Iris pigment epithelial cell (primary cell): ENCODE results near the gene EOLA1.
"Not testable (repeated sequence)": the region's sequence is repeated elsewhere in the genome, so short reads cannot be mapped to it uniquely, and the experiment has no call there.

Experiments used
- DNase-seq: peaks from one replicate; pipeline ENCODE4 v3.0.0-alpha.2; 2011; ENCODE audit warnings: low read depth

Gene EOLA1

GRCh38 chrX:149545545-149546543 is 5.0 kb downstream of the EOLA1 start:
- peak; percentile 7 for DNase-seq

GRCh38 chrX:149546962-149547361 is 6.2 kb downstream of the EOLA1 start:
- not testable (repeated sequence) for DNase-seq

- DNase-seq: not testable (repeated sequence)
Observed at GRCh38 chrX:149547782-149548181, 7.0 kb downstream of the EOLA1 start.

GRCh38 chrX:149549701-149550100 is 8.9 kb downstream of the EOLA1 start, which contains the start of gene HSFX3:
HSFX3 (minus strand) TSS chrX:149549924; CDS start chrX:149549852, 72 bp downstream.
- DNase-seq: not testable (repeated sequence)

GRCh38 chrX:149550454-149550853 is 9.6 kb downstream of the EOLA1 start:
- DNase-seq: not testable (repeated sequence)

- not testable (repeated sequence) for DNase-seq
Observed at GRCh38 chrX:149551245-149551938, 10.6 kb downstream of the EOLA1 start.

- DNase-seq: not testable (repeated sequence)
Observed at GRCh38 chrX:149551939-149552248, 11.1 kb downstream of the EOLA1 start.

GRCh38 chrX:149555251-149555650 is 14.4 kb downstream of the EOLA1 start:
- DNase-seq: not testable (repeated sequence)

GRCh38 chrX:149563359-149563758 is 22.5 kb downstream of the EOLA1 start:
- no peak for DNase-seq

- DNase-seq: no peak
Observed at GRCh38 chrX:149567621-149568417, 27.0 kb downstream of the EOLA1 start.

- no peak for DNase-seq
Observed at GRCh38 chrX:149568701-149569296, 28.0 kb downstream of the EOLA1 start.

- no peak for DNase-seq
Observed at GRCh38 chrX:149569770-149570169, 29.0 kb downstream of the EOLA1 start.

GRCh38 chrX:149570668-149571067 is 29.9 kb downstream of the EOLA1 start:
- peak; percentile 92 for DNase-seq

- no peak for DNase-seq
Observed at GRCh38 chrX:149571770-149572169, 31.0 kb downstream of the EOLA1 start.

GRCh38 chrX:149572743-149573142 is 31.9 kb downstream of the EOLA1 start:
- no peak for DNase-seq

- DNase-seq: not testable (repeated sequence)
Observed at GRCh38 chrX:149573456-149573855, 32.6 kb downstream of the EOLA1 start.

GRCh38 chrX:149585631-149586030 is 44.8 kb downstream of the EOLA1 start:
- DNase-seq: not testable (repeated sequence)

- DNase-seq: not testable (repeated sequence)
Observed at GRCh38 chrX:149587359-149587758, 46.5 kb downstream of the EOLA1 start, which contains the start of gene MAGEA9B. MAGEA9B (minus strand) TSS chrX:149587459; CDS start chrX:149583179, 4,280 bp downstream.

GRCh38 chrX:149590993-149591392 is 50.2 kb downstream of the EOLA1 start:
- not testable (repeated sequence) for DNase-seq

GRCh38 chrX:149595214-149595613 is 54.4 kb downstream of the EOLA1 start, which contains the start of gene HSFX2:
HSFX2 (minus strand) TSS chrX:149595314; CDS start chrX:149594700, 614 bp downstream.
- DNase-seq: not testable (repeated sequence)

GRCh38 chrX:149595943-149596342 is 55.1 kb downstream of the EOLA1 start:
- not testable (repeated sequence) for DNase-seq
